GM23338 (cell line): ENCODE results near the gene BEND6. TPM values are rescaled to one million over a fixed set of nuclear protein-coding genes. Genes with fewer than 3 reads are reported as not detected.

ENCODE experiments used
- ATAC-seq: fragments of 200-7000 bp; cut with Tn5 transposase; 3 replicates; pipeline ENCODE4 v1.9.1; 2020
- DNase-seq: peaks from one replicate; pipeline ENCODE4 v3.0.0-alpha.2; 2015; ENCODE audit warnings: low spot score
- H2AFZ ChIP-seq: fragments of 200-600 bp; sonication (generic); 2 replicates; pipeline ENCODE4 v1.8.0; 2016; ENCODE audit warnings: antibody characterized with exemption, mild to moderate bottlenecking, moderate library complexity
- H3F3A ChIP-seq: fragments of 200-600 bp; sonication (generic); replicated peaks from 2 replicates; pipeline ENCODE4 v1.8.0; 2017; ENCODE audit warnings: antibody characterized with exemption, mixed run types, low read depth
- H3K27ac ChIP-seq: fragments of 200-600 bp; sonication (generic); 2 replicates; pipeline ENCODE4 v1.6.1; 2016; ENCODE audit warnings: low read depth
- H3K27me3 ChIP-seq: fragments of 200-600 bp; sonication (generic); 2 replicates; pipeline ENCODE4 v1.8.0; 2016; ENCODE audit warnings: mild to moderate bottlenecking, mixed run types, moderate library complexity; ENCODE audit not compliant: insufficient read depth
- H3K36me3 ChIP-seq: fragments of 200-600 bp; sonication (generic); 2 replicates; pipeline ENCODE4 v1.8.0; 2016; ENCODE audit warnings: mild to moderate bottlenecking; ENCODE audit not compliant: insufficient read depth
- H3K4me1 ChIP-seq: fragments of 200-600 bp; sonication (generic); 2 replicates; pipeline ENCODE4 v1.8.0; 2016; ENCODE audit warnings: mild to moderate bottlenecking, moderate library complexity; ENCODE audit not compliant: insufficient read depth
- H3K4me2 ChIP-seq: fragments of 200-600 bp; sonication (generic); 2 replicates; pipeline ENCODE4 v1.7.1; 2017; ENCODE audit warnings: mixed run types
- H3K4me3 ChIP-seq: fragments of 200-600 bp; sonication (generic); 2 replicates; pipeline ENCODE4 v1.6.1; 2016; ENCODE audit warnings: mixed run types
- H3K79me2 ChIP-seq: fragments of 200-600 bp; sonication (generic); replicated peaks from 2 replicates; pipeline ENCODE4 v1.8.0; 2017; ENCODE audit warnings: mild to moderate bottlenecking; ENCODE audit not compliant: insufficient read depth
- H3K9me2 ChIP-seq: fragments of 200-600 bp; sonication (generic); 2 replicates; pipeline ENCODE4 v1.8.0; 2017; ENCODE audit not compliant: insufficient read depth
- H4K20me1 ChIP-seq: fragments of 200-600 bp; sonication (generic); replicated peaks from 2 replicates; pipeline ENCODE4 v1.8.0; 2017; ENCODE audit warnings: mild to moderate bottlenecking; ENCODE audit not compliant: insufficient read depth
- H3K27ac Mint-ChIP-seq: 2 replicates; pipeline ENCODE4 v1.8.0; 2020; ENCODE audit warnings: inconsistent platforms, mild to moderate bottlenecking, moderate library complexity, mixed read lengths
- H3K27me3 Mint-ChIP-seq: 3 replicates; pipeline ENCODE4 v1.8.0; 2022; ENCODE audit warnings: low read depth, mild to moderate bottlenecking, moderate library complexity, mixed read lengths, inconsistent platforms; ENCODE audit not compliant: insufficient read depth, poor library complexity
- H3K36me3 Mint-ChIP-seq: 3 replicates; pipeline ENCODE4 v1.8.0; 2021; ENCODE audit warnings: low read depth, mild to moderate bottlenecking, inconsistent platforms, moderate library complexity, mixed read lengths
- H3K4me1 Mint-ChIP-seq: 3 replicates; pipeline ENCODE4 v1.8.0; 2020; ENCODE audit warnings: mild to moderate bottlenecking, inconsistent platforms, mixed read lengths
- H3K4me3 Mint-ChIP-seq: 3 replicates; pipeline ENCODE4 v1.8.0; 2021; ENCODE audit warnings: moderate library complexity, mild to moderate bottlenecking, inconsistent platforms, mixed read lengths
- H3K9me3 Mint-ChIP-seq: 3 replicates; pipeline ENCODE4 v1.8.0; 2020; ENCODE audit warnings: moderate library complexity, mild to moderate bottlenecking, inconsistent platforms, mixed read lengths
- CREB1 ChIP-seq: fragments of 250-450 bp; sonication (Bioruptor Pico); IDR thresholded peaks from 2 replicates; pipeline ENCODE4 v1.5.0; 2020; ENCODE audit warnings: low read depth, mild to moderate bottlenecking, moderate library complexity
- EZH2 ChIP-seq: fragments of 200-600 bp; sonication (generic); IDR thresholded peaks from one replicate; pipeline ENCODE4 v1.8.0; 2017; ENCODE audit warnings: antibody characterized with exemption, mild to moderate bottlenecking, low read depth; ENCODE audit not compliant: unreplicated experiment
- EZH2phosphoT487 ChIP-seq: fragments of 200-600 bp; sonication (generic); IDR thresholded peaks from one replicate; pipeline ENCODE4 v1.8.1; 2018; ENCODE audit warnings: antibody characterized with exemption; ENCODE audit not compliant: unreplicated experiment
- JUNB ChIP-seq: IDR thresholded peaks from one replicate; pipeline ENCODE4 v1.6.1; 2016; ENCODE audit warnings: antibody characterized with exemption; ENCODE audit not compliant: unreplicated experiment
- NANOG ChIP-seq: IDR thresholded peaks from 2 replicates; pipeline ENCODE4 v1.6.1; 2016; ENCODE audit warnings: antibody characterized with exemption, borderline replicate concordance
- POLR2AphosphoS5 ChIP-seq: IDR thresholded peaks from 2 replicates; pipeline ENCODE4 v1.6.1; 2016; ENCODE audit warnings: antibody characterized with exemption, low read depth
- ZNF114 ChIP-seq: fragments of 250-450 bp; sonication (Bioruptor Pico); IDR thresholded peaks from 2 replicates; pipeline ENCODE4 v1.5.0; 2020; ENCODE audit warnings: mild to moderate bottlenecking, moderate library complexity
- polyA plus RNA-seq: library from polyadenylated mRNA; unstranded; fragments of >200 nt; fragmentation: Nextera tagmentation; extraction: Ambion mirVana; gene quantifications from 2 replicates; pipeline ENCODE4 v1.2.1, GENCODE V29; 2016
- total RNA-seq: library from RNA; depleted of rRNA; stranded (reverse); fragments of >200 nt; shearing (Covaris generic); gene quantifications from 2 replicates; pipeline ENCODE4 v1.2.3, GENCODE V29; 2014
- TF ChIP-seq, protein P1 (sequence below): fragments of 250-450 bp; sonication (Bioruptor Pico); IDR thresholded peaks from 2 replicates; pipeline ENCODE4 v1.5.0; 2020; ENCODE audit warnings: mild to moderate bottlenecking, moderate library complexity
- TF ChIP-seq, protein P2 (sequence below): IDR thresholded peaks from one replicate; pipeline ENCODE4 v1.6.1; 2018; ENCODE audit warnings: antibody characterized with exemption; ENCODE audit not compliant: unreplicated experiment
- TF ChIP-seq, protein P3 (sequence below), 2 experiments: fragments of 200-600 bp in 1 of 2; sonication (generic) in 1 of 2; conservative IDR thresholded peaks; 2 replicates each; pipeline versions ENCODE4 v1.5.1 to v1.6.1; 2016 to 2017; ENCODE audit warnings: antibody characterized with exemption in 2 of 2, low read depth in 2 of 2, mild to moderate bottlenecking in 2 of 2, moderate library complexity in 1 of 2

Gene BEND6
- total and polyA plus RNA-seq, 2 experiments from 2014 or later = 6.0 to 6.7 TPM

DNA sequence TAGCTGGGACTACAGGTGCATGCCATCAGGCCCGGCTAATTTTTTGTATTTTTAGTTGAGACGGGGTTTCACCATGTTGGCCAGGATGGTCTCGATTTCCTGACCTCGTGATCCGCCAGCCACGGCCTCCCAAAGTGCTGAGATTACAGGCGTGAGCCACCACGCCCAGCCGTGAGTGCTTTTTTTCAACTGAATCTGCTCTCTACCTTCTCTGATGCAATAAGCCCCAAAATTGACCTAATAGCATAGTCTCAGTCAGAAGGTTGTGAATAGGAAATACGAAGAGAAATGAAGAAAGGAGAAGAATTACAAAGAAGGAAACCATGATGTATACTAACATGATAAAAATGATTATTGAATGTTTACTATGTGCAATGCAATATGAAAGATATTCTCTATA, 33.2 kb downstream of the BEND6 start (continued):
- TF ChIP-seq, protein P1, sequence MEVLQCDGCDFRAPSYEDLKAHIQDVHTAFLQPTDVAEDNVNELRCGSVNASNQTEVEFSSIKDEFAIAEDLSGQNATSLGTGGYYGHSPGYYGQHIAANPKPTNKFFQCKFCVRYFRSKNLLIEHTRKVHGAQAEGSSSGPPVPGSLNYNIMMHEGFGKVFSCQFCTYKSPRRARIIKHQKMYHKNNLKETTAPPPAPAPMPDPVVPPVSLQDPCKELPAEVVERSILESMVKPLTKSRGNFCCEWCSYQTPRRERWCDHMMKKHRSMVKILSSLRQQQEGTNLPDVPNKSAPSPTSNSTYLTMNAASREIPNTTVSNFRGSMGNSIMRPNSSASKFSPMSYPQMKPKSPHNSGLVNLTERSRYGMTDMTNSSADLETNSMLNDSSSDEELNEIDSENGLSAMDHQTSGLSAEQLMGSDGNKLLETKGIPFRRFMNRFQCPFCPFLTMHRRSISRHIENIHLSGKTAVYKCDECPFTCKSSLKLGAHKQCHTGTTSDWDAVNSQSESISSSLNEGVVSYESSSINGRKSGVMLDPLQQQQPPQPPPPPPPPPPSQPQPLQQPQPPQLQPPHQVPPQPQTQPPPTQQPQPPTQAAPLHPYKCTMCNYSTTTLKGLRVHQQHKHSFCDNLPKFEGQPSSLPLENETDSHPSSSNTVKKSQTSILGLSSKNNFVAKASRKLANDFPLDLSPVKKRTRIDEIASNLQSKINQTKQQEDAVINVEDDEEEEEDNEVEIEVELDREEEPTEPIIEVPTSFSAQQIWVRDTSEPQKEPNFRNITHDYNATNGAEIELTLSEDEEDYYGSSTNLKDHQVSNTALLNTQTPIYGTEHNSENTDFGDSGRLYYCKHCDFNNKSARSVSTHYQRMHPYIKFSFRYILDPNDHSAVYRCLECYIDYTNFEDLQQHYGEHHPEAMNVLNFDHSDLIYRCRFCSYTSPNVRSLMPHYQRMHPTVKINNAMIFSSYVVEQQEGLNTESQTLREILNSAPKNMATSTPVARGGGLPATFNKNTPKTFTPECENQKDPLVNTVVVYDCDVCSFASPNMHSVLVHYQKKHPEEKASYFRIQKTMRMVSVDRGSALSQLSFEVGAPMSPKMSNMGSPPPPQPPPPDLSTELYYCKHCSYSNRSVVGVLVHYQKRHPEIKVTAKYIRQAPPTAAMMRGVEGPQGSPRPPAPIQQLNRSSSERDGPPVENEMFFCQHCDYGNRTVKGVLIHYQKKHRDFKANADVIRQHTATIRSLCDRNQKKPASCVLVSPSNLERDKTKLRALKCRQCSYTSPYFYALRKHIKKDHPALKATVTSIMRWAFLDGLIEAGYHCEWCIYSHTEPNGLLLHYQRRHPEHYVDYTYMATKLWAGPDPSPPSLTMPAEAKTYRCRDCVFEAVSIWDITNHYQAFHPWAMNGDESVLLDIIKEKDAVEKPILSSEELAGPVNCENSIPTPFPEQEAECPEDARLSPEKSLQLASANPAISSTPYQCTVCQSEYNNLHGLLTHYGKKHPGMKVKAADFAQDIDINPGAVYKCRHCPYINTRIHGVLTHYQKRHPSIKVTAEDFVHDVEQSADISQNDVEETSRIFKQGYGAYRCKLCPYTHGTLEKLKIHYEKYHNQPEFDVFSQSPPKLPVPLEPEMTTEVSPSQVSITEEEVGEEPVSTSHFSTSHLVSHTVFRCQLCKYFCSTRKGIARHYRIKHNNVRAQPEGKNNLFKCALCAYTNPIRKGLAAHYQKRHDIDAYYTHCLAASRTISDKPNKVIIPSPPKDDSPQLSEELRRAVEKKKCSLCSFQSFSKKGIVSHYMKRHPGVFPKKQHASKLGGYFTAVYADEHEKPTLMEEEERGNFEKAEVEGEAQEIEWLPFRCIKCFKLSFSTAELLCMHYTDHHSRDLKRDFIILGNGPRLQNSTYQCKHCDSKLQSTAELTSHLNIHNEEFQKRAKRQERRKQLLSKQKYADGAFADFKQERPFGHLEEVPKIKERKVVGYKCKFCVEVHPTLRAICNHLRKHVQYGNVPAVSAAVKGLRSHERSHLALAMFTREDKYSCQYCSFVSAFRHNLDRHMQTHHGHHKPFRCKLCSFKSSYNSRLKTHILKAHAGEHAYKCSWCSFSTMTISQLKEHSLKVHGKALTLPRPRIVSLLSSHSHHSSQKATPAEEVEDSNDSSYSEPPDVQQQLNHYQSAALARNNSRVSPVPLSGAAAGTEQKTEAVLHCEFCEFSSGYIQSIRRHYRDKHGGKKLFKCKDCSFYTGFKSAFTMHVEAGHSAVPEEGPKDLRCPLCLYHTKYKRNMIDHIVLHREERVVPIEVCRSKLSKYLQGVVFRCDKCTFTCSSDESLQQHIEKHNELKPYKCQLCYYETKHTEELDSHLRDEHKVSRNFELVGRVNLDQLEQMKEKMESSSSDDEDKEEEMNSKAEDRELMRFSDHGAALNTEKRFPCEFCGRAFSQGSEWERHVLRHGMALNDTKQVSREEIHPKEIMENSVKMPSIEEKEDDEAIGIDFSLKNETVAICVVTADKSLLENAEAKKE (CRISPR knock-in tag) = no peak
- TF ChIP-seq, protein P2, sequence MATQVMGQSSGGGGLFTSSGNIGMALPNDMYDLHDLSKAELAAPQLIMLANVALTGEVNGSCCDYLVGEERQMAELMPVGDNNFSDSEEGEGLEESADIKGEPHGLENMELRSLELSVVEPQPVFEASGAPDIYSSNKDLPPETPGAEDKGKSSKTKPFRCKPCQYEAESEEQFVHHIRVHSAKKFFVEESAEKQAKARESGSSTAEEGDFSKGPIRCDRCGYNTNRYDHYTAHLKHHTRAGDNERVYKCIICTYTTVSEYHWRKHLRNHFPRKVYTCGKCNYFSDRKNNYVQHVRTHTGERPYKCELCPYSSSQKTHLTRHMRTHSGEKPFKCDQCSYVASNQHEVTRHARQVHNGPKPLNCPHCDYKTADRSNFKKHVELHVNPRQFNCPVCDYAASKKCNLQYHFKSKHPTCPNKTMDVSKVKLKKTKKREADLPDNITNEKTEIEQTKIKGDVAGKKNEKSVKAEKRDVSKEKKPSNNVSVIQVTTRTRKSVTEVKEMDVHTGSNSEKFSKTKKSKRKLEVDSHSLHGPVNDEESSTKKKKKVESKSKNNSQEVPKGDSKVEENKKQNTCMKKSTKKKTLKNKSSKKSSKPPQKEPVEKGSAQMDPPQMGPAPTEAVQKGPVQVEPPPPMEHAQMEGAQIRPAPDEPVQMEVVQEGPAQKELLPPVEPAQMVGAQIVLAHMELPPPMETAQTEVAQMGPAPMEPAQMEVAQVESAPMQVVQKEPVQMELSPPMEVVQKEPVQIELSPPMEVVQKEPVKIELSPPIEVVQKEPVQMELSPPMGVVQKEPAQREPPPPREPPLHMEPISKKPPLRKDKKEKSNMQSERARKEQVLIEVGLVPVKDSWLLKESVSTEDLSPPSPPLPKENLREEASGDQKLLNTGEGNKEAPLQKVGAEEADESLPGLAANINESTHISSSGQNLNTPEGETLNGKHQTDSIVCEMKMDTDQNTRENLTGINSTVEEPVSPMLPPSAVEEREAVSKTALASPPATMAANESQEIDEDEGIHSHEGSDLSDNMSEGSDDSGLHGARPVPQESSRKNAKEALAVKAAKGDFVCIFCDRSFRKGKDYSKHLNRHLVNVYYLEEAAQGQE = no peak
- no peak for TF ChIP-seq EZH2

DNA sequence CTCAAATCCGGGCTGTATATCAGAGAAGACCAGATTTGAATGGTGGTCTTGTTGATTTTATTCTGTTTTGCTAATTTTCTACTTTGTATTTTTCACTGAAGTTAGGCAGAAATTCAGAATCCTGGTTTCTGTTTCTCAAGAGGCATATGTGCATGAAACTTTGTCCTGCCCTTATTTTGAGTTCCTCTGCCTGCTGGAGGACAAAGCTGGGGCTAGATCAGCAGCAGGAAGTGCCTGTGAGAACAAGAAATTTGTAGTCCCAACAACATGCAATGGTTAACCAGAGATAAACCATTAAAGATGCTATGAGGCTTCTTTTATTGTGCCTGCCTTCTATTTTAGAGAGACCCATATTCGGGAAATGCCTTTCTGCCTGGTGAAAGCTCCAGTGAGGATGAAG, 37.1 kb downstream of the BEND6 start:
- Histone ChIP-seq H3K36me3 (no peaks in the 10 kb centered on the region), H3K4me1 (no peaks in the 10 kb centered on the region), H3K4me3 (no peak overlapping the region), H3K9me2 (no peaks in the 10 kb centered on the region), H3K4me2 (no peak overlapping the region), H2AFZ (peak overlapping the region; percentile 19; the same call in 1 of the 2 replicates), H3K27me3 (no peaks in the 10 kb centered on the region), H3K27ac (no peak overlapping the region), H3F3A (no peaks in the 10 kb centered on the region), H3K79me2 (no peaks in the 10 kb centered on the region), H4K20me1 (no peaks in the 10 kb centered on the region)
- Mint-ChIP-seq H3K27me3 (peaks cover 4% of the 10 kb centered on the region), H3K9me3 (no peaks in the 10 kb centered on the region), H3K4me3 (no peak overlapping the region), H3K4me1 (no peaks in the 10 kb centered on the region), H3K36me3 (no peaks in the 10 kb centered on the region), H3K27ac (peak overlapping the region; percentile 30; the same call in 1 of the 2 replicates)
- no peak for ATAC-seq
- no peak for DNase-seq
- TF ChIP-seq CREB1 (CRISPR knock-in tag) (no peak), ZNF114 (CRISPR knock-in tag) (no peak), EZH2phosphoT487 (no peak), NANOG (no peak), EZH2 (no peak), POLR2AphosphoS5 (no peak), JUNB (no peak)
- TF ChIP-seq, protein P2 = no peak
- TF ChIP-seq, protein P3, sequence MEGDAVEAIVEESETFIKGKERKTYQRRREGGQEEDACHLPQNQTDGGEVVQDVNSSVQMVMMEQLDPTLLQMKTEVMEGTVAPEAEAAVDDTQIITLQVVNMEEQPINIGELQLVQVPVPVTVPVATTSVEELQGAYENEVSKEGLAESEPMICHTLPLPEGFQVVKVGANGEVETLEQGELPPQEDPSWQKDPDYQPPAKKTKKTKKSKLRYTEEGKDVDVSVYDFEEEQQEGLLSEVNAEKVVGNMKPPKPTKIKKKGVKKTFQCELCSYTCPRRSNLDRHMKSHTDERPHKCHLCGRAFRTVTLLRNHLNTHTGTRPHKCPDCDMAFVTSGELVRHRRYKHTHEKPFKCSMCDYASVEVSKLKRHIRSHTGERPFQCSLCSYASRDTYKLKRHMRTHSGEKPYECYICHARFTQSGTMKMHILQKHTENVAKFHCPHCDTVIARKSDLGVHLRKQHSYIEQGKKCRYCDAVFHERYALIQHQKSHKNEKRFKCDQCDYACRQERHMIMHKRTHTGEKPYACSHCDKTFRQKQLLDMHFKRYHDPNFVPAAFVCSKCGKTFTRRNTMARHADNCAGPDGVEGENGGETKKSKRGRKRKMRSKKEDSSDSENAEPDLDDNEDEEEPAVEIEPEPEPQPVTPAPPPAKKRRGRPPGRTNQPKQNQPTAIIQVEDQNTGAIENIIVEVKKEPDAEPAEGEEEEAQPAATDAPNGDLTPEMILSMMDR (conservative IDR thresholded peaks at IDR 0.05; ENCODE audit: low read depth in 2 of 2) = no peak
